Measurements from ENCODE around the gene SLC30A7. TPM values are rescaled to one million over a fixed set of nuclear protein-coding genes. Genes with fewer than 3 reads are reported as not detected.

The SLC30A7 gene, protein sequence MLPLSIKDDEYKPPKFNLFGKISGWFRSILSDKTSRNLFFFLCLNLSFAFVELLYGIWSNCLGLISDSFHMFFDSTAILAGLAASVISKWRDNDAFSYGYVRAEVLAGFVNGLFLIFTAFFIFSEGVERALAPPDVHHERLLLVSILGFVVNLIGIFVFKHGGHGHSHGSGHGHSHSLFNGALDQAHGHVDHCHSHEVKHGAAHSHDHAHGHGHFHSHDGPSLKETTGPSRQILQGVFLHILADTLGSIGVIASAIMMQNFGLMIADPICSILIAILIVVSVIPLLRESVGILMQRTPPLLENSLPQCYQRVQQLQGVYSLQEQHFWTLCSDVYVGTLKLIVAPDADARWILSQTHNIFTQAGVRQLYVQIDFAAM
- total RNA-seq (2021) (31.2 and 31.4 TPM in 2 replicates), Bru-seq, nascent RNA (percentile 88 among the genes with signal in this experiment), BruChase-seq, experiment 1, labeled RNA remaining after a 2-hour chase (percentile 87 among the genes with signal in this experiment), BruChase-seq, experiment 2, labeled RNA remaining after a 6-hour chase (percentile 82 among the genes with signal in this experiment)
- long read RNA-seq, full-length matches to known transcripts: 28 of 34 reads
- long read RNA-seq, partial matches to known transcripts: 0 of 34 reads
- long read RNA-seq, other reads (novel, unspliced or antisense): 6 of 34 reads

DNA sequence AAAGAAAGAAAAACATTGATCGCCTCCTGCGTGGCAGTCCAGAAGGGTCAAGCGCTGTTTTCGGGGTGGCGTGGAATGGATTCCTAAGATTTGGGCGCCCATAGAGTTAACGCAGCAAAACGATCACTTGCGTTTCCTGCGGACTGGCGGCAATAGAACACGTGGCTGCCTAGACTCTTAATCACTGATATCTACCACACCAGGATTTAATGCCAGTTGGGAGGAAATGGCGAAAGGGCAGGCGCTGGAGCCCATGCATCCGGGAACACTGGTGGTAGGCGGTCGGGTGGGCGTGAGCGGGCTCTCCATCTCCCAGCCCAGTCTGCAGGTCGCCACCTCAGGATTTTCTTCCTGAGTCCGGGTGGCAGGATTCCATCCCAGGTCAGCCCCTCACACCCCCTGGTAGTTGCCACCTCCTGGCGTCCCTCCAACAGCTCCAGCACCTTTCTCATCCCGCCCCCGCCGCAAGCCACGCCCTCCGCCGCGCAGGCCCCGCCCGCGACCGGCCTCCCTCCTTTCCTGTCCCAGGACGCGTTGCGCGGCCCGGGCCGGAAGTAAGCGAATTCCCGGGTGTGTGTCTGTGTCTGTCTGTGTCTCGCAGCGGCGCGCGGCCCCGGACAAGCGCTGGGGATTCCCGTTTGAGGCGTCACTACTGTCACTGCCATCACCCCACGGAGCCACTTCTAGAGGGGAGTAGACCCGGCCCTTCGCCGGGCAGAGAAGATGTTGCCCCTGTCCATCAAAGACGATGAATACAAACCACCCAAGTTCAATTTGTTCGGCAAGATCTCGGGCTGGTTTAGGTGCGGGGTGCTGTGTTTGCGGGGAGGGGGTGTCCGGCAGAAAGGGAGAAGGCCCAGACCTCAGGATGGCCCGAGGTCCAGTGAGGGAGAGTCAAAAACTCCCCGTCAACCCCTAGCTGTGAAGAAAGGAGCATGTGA lies at the start of gene SLC30A7:
Gene SLC30A7 (plus strand): TSS at position 551 of the 941 bp plus-strand sequence. CDS start 173 bp downstream, at position 724.
- Histone ChIP-seq H3K4me1 (ENCODE audit: insufficient read depth, low read length, poor library complexity, severe bottlenecking) (peaks cover 19% of the 10 kb centered on the region), H3K36me3 (ENCODE audit: insufficient read depth, low read length, poor library complexity, severe bottlenecking) (peaks cover 20% of the 10 kb centered on the region), H3K27ac (ENCODE audit: low read depth, low read length, poor library complexity, severe bottlenecking) (peak within 1 kb of the TSS; percentile 87), H3K27me3 (replicated peaks; ENCODE audit: insufficient read depth, low read depth, low read length, poor library complexity) (no peaks in the 10 kb centered on the region), H3K9me3 (ENCODE audit: low read depth, low read length, poor library complexity, severe bottlenecking) (no peaks in the 10 kb centered on the region), H3K4me3 (ENCODE audit: low read depth, low read length, poor library complexity, severe bottlenecking) (peak within 1 kb of the TSS; percentile 82)
- POLR2A ChIA-PET (ENCODE audit: low non-redundant PET): no interaction called here
- DNase-seq (ENCODE audit: low spot score): peak; percentile 94
- no TSS peak for BruUV-seq (replicated peaks)
- no peak for TF ChIP-seq EZH2 (IDR thresholded peaks at IDR 0.05; ENCODE audit: borderline replicate concordance, low read depth, low read length, poor library complexity, severe bottlenecking)
- TF ChIP-seq, protein P1, sequence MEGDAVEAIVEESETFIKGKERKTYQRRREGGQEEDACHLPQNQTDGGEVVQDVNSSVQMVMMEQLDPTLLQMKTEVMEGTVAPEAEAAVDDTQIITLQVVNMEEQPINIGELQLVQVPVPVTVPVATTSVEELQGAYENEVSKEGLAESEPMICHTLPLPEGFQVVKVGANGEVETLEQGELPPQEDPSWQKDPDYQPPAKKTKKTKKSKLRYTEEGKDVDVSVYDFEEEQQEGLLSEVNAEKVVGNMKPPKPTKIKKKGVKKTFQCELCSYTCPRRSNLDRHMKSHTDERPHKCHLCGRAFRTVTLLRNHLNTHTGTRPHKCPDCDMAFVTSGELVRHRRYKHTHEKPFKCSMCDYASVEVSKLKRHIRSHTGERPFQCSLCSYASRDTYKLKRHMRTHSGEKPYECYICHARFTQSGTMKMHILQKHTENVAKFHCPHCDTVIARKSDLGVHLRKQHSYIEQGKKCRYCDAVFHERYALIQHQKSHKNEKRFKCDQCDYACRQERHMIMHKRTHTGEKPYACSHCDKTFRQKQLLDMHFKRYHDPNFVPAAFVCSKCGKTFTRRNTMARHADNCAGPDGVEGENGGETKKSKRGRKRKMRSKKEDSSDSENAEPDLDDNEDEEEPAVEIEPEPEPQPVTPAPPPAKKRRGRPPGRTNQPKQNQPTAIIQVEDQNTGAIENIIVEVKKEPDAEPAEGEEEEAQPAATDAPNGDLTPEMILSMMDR (conservative IDR thresholded peaks at IDR 0.05; ENCODE audit: low read depth, low read length): no peak
- CTCF ChIA-PET: no interaction called here
- intact Hi-C loops (cut with micrococcal nuclease; ENCODE audit: unreplicated experiment): no loop called here

DNA sequence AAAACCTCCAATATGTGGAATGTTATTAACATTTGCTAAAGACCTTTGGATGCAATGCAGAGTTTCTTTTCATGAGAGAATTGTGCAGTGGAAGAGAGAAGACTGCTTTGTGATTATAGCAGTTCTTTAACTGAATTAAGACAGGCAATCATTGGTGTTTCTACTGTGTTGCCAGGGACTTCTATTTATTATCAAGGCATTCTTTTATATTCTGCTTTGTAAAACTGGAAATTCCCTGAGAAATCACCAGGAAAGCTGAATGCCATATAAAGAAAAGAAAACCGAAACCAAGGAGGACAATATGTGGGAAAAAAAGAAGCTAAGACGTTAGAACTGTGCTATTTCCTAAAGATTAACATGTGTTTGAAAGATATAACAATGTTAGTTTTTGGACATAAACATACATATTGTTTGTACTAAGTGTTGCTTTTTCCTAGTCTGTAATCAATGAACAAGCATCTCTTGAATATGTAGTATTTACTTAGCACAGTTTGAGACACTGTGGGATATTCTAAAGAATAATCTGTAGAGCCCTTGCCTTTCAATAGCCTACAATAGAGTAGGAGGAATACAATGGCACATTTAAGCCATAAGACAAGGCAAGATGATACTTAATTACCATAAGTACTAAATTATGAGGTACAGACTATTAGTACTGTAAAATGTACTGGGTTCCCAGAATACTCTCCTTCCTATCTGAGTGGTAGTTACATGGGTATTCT lies 48.4 kb upstream of the SLC30A7 start:
- CTCF ChIA-PET: no interaction called here
- intact Hi-C loops (cut with micrococcal nuclease; ENCODE audit: unreplicated experiment): no loop called here
- BruUV-seq (replicated peaks): no TSS peak
- POLR2A ChIA-PET (ENCODE audit: low non-redundant PET): no interaction called here
- H3K4me1 ChIP-seq (ENCODE audit: insufficient read depth, low read length, poor library complexity, severe bottlenecking): no peaks in the 10 kb centered on the region
- no peaks in the 10 kb centered on the region for H3K36me3 ChIP-seq (ENCODE audit: insufficient read depth, low read length, poor library complexity, severe bottlenecking)
- H3K27me3 ChIP-seq (replicated peaks; ENCODE audit: insufficient read depth, low read depth, low read length, poor library complexity): no peaks in the 10 kb centered on the region
- no peak for DNase-seq (ENCODE audit: low spot score)
- no peaks in the 10 kb centered on the region for H3K9me3 ChIP-seq (ENCODE audit: low read depth, low read length, poor library complexity, severe bottlenecking)
- TF ChIP-seq, protein P1 (conservative IDR thresholded peaks at IDR 0.05; ENCODE audit: low read depth, low read length): no peak
- TF ChIP-seq EZH2 (IDR thresholded peaks at IDR 0.05; ENCODE audit: borderline replicate concordance, low read depth, low read length, poor library complexity, severe bottlenecking): no peak
- no peak overlapping the region for H3K4me3 ChIP-seq (ENCODE audit: low read depth, low read length, poor library complexity, severe bottlenecking)
- H3K27ac ChIP-seq (ENCODE audit: low read depth, low read length, poor library complexity, severe bottlenecking): no peak overlapping the region

DNA sequence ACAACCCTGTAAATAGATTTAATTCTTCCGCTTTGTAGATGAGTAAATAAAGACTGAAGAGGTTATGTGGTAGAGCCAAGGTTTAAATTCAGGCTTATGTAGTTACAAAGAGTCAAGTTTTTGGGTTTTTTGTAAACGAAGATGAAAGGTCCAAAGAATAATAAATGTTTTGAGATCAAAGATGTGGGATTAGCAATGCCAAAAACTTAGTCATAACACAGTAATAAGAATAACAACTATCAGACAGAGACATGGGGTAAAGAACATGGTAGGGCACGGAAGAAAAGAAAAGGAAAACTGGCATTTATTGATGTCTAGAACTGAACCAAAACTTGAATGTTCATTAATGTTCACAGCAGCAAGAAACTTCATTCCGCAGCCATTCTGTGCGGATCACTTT lies 44.2 kb upstream of the SLC30A7 start:
- CTCF ChIA-PET: no interaction called here
- H3K27me3 ChIP-seq (replicated peaks; ENCODE audit: insufficient read depth, low read depth, low read length, poor library complexity): no peaks in the 10 kb centered on the region
- no peaks in the 10 kb centered on the region for H3K4me1 ChIP-seq (ENCODE audit: insufficient read depth, low read length, poor library complexity, severe bottlenecking)
- POLR2A ChIA-PET (ENCODE audit: low non-redundant PET): no interaction called here
- H3K36me3 ChIP-seq (ENCODE audit: insufficient read depth, low read length, poor library complexity, severe bottlenecking): no peaks in the 10 kb centered on the region
- H3K27ac ChIP-seq (ENCODE audit: low read depth, low read length, poor library complexity, severe bottlenecking): no peak overlapping the region
- intact Hi-C loops (cut with micrococcal nuclease; ENCODE audit: unreplicated experiment): no loop called here
- no peak overlapping the region for H3K4me3 ChIP-seq (ENCODE audit: low read depth, low read length, poor library complexity, severe bottlenecking)
- DNase-seq (ENCODE audit: low spot score): no peak
- no peak for TF ChIP-seq EZH2 (IDR thresholded peaks at IDR 0.05; ENCODE audit: borderline replicate concordance, low read depth, low read length, poor library complexity, severe bottlenecking)
- TF ChIP-seq, protein P1 (conservative IDR thresholded peaks at IDR 0.05; ENCODE audit: low read depth, low read length): no peak
- no peaks in the 10 kb centered on the region for H3K9me3 ChIP-seq (ENCODE audit: low read depth, low read length, poor library complexity, severe bottlenecking)
- BruUV-seq (replicated peaks): no TSS peak
